ENCODE data around the gene ITPA.
"Not testable (repeated sequence)": the region's sequence is repeated elsewhere in the genome, so short reads cannot be mapped to it uniquely, and the experiment has no call there.

ITPA gene

GRCh38 chr20:3173610-3174441 lies 35.5 kb upstream of the ITPA start:
- DNase-seq, result peak; percentile 93

GRCh38 chr20:3174442-3175261 lies 34.6 kb upstream of the ITPA start:
- no peak for DNase-seq

GRCh38 chr20:3175270-3175669 lies 34.0 kb upstream of the ITPA start:
- DNase-seq, result no peak

- DNase-seq, result no peak
Observed at GRCh38 chr20:3177746-3178485, 31.4 kb upstream of the ITPA start.

GRCh38 chr20:3180319-3180718 lies 29.0 kb upstream of the ITPA start:
- DNase-seq, result no peak

- DNase-seq, result no peak
Observed at GRCh38 chr20:3181270-3181669, 28.0 kb upstream of the ITPA start.

GRCh38 chr20:3182429-3182828 lies 26.9 kb upstream of the ITPA start:
- DNase-seq, result not testable (repeated sequence)

GRCh38 chr20:3183896-3184612 lies 25.2 kb upstream of the ITPA start:
- no peak for DNase-seq

- not testable (repeated sequence) for DNase-seq
Observed at GRCh38 chr20:3187861-3188260, 21.4 kb upstream of the ITPA start.

GRCh38 chr20:3188823-3189413 lies 20.4 kb upstream of the ITPA start:
- DNase-seq, result no peak

GRCh38 chr20:3189561-3190131 lies 19.7 kb upstream of the ITPA start:
- DNase-seq, result no peak

GRCh38 chr20:3190681-3191111 lies 18.6 kb upstream of the ITPA start:
- no peak for DNase-seq

GRCh38 chr20:3192226-3193015 lies 16.9 kb upstream of the ITPA start:
- no peak for DNase-seq

- DNase-seq, result no peak
Observed at GRCh38 chr20:3193806-3194616, 15.3 kb upstream of the ITPA start.

GRCh38 chr20:3194617-3195280 lies 14.5 kb upstream of the ITPA start:
- no peak for DNase-seq

- no peak for DNase-seq
Observed at GRCh38 chr20:3195590-3196237, 13.6 kb upstream of the ITPA start.

GRCh38 chr20:3199206-3199605 lies 10.1 kb upstream of the ITPA start:
- DNase-seq, result no peak

- no peak for DNase-seq
Observed at GRCh38 chr20:3199976-3200755, 9.1 kb upstream of the ITPA start.

Data from activated CD4-positive, alpha-beta T cell treated with anti-CD3 and anti-CD28 coated beads, Interleukin-2, amount 50 U/mL, for 48 hours (primary cell).